Embryonic facial prominence (tissue), 1 donor: ENCODE measurements around the gene CD36.

Experiments
- DNase-seq: peaks from one replicate; pipeline ENCODE4 v3.0.0-alpha.2; 2016; ENCODE audit errors: extremely low spot score

The CD36 gene

GRCh38 chr7:80624763-80625162 lies 13.7 kb upstream of the CD36 start:
- DNase-seq = no peak

GRCh38 chr7:80629023-80629422 lies 9.4 kb upstream of the CD36 start:
- no peak for DNase-seq

- no peak for DNase-seq
Observed at GRCh38 chr7:80630608-80631405, 7.6 kb upstream of the CD36 start.

DNA sequence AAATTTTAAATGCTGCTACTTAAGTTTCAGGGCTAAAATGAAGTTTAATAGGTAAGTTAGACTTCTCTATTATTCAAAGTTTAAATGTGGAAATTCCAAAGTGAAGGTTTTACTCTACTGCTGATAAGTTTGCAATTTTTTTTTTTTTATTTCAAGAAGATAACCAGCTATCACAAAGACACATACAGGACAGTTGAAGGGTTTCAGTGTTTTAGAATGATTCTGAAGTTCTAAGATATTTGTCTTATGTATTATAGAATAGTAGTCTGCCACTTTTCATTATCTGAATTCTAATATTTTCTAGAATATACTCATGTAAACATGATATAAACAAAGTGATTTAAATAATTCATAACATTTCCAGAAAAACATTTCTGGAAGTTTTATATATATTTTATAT lies 7.0 kb upstream of the CD36 start:
- no peak for DNase-seq

- DNase-seq = no peak
Observed at GRCh38 chr7:80632139-80632538, 6.3 kb upstream of the CD36 start.

GRCh38 chr7:80632819-80633218 lies 5.6 kb upstream of the CD36 start:
- DNase-seq = no peak

GRCh38 chr7:80634505-80634904 lies 3.9 kb upstream of the CD36 start:
- DNase-seq = no peak

DNA sequence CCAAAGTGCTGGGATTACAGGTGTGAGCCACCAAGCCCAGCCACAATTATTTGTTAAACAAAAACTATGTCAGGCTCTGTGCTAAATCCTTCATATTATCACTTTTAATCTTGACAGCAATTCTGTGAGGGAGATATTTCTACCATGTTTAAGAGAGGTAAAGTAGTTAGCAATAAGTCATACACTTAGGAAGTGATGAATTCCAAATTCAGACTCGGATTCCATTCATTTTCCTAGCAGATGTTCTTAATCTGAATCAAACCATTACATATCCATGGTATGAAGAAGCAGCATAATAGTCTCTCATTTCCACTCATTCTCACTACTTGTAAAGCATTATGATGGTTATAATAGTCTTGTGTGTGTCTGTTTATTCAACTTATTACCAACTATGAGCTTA lies 2.9 kb upstream of the CD36 start:
- DNase-seq = no peak

- no peak for DNase-seq
Observed at GRCh38 chr7:80635998-80636397, 2.4 kb upstream of the CD36 start.

DNA sequence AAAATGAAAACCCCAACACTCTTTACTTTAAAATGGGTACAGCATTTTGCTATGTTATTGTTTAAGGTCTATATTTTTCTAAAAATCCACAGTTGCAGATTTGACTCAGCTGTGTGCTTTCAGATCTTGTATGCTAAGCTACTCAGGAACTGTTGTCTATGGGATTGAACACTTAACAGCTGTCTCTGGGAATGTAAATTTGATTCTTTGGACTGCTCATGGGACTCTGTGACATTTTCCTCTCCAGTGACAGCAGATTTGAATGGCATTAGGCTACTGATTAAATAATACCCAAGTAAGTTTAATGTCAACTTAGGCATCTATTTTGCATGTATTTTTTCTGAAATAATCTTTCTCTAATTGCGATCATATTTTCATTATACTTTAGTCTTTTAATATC lies 1.7 kb upstream of the CD36 start:
- no peak for DNase-seq

DNA sequence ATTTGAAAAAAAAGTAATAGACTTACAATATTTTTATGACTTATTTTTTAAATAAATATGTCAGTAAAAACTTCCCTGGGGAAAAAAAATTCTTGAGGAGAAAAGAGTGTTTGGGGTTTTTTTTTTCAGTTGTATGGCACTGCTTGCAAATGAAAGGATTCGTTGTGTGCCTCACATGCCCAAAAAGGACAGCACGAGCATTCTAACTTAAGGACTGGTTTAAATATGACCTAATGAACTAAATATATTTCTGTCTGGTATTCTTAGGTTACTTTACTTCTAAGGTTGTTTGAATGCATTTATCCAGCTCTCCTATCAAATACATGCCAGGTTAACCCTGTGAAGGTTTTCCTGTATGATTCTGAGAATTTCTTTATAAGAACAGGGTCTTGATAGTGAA lies 988 bp upstream of the CD36 start:
- no peak for DNase-seq

- no peak for DNase-seq
Observed at GRCh38 chr7:80639011-80639410, 569 bp downstream of the CD36 start.

GRCh38 chr7:80640846-80641245 lies 2.4 kb downstream of the CD36 start:
- DNase-seq = no peak

DNA sequence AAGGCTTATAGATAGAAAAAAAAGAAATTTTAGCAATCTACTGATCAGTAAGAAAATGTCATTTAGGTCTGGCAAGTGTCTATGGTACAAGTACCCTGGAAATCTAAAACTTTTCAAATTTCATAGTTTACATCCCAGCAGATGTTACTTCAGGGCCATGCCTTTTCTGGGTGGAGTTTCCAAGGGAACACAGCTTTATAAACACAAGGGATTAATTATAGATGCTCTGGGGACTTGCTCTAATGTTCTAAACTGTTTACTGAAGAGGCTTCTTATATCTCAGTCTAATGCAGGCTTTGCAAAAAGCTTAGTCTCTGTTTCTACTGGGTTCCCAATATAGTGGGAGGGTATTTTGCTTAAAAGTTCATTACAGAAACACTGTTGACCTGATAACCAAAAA lies 3.1 kb downstream of the CD36 start:
- DNase-seq = no peak

DNA sequence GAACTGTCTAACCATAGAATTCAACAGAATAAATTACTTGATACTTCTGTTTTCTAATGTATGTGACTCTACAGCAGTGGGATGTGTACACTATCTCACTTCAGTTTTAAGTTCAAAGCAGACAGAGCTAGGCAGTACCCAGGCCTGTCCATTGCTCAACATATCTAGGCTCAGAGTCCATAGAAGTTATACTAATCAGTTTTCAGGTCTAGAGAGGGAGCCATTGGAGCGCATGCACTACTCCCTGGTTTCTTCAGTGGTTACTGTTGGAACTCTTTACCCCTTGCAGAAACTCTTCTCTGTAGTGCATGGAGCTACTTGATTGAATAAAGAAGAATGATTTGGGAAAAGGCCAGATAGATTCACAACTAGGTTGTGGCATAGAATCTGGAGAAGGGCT lies 4.4 kb downstream of the CD36 start:
- no peak for DNase-seq

- no peak for DNase-seq
Observed at GRCh38 chr7:80643336-80643915, 5.0 kb downstream of the CD36 start.

- no peak for DNase-seq
Observed at GRCh38 chr7:80644054-80644453, 5.6 kb downstream of the CD36 start.

DNA sequence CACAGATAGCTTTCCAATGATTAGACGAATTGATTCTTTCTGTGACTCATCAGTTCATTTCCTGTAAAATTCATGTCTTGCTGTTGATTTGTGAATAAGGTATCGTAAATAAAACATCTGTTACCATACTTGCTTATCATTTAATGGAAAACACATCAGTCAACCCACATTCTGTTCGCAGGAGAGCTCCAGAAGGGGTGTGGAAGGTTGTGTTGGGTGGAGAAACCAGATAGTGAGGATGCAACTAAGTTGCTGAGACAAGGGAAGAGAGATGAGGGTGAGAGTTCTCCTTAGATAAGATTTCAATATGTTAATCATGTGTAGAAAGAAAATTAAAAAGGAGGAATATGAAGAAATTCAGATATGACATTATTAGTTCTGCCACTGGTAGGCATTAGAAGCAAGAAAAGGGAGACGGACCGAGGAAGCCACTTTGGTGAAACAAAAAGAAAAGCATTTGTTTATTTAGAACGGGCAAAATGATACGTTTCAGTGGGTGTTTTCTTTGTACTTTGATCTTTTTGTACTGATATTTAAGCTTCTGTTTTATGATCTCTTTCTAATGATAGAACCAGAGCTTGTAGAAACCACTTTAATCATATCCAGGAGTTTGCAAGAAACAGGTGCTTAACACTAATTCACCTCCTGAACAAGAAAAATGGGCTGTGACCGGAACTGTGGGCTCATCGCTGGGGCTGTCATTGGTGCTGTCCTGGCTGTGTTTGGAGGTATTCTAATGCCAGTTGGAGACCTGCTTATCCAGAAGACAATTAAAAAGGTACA lies 7.8 kb downstream of the CD36 start:
- no peak for DNase-seq

DNA sequence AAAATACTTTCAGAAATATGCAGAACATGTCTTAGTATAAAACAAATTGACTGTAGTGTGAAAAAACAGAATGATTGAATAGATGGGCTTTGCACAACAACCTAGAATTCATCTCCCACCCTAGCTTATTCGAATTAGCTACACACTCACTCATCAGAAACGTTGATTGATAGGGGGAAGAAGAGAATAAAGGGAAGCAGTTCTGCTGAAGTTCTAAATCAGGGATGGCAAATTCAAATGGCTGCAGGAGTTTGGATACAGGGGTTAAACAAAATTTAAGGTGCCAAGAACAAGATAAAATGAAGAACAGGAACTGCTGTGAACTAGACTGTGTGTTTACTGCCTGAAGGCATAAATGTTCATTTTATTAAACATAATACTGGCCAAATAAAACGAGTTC lies 9.0 kb downstream of the CD36 start:
- DNase-seq = no peak

GRCh38 chr7:80648031-80648600 lies 9.7 kb downstream of the CD36 start:
- no peak for DNase-seq

- no peak for DNase-seq
Observed at GRCh38 chr7:80649011-80649410, 10.6 kb downstream of the CD36 start.

DNA sequence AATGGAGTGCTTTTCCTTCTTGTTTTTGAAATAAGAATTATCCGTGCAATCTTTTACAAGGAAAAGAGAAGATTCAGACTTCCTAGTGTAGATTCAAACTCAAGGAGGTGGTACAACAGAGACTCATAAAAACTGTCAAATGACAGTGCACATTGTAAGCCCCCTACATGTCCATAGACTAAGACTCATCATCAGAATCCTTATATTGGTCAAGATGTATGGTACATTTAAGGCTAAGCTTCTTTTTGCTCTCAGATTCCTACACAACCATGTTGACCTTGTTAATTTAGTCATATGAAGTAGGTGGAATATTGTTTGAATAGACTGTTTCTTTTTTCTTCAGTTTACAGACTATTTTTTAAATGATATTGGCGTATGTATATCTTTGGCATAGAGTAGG lies 11.6 kb downstream of the CD36 start:
- DNase-seq = no peak

DNA sequence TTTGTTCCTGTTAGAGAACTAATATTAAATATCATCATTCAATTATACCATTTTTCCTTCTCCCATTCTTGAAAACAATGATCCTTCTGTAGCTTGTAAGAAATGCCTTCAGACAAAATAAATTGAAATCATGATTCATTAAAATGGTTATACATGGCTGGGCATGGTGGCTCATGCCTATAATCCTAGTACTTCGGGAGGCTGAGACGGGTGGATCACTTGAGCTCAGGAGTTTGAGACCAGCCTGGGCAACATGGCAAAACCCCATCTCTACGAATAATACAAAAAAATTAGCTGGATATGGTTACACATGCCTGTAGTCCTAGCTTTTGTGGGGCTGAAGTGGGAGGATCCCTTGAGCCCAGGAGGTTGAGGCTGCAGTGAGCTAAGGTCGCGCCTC lies 13.0 kb downstream of the CD36 start:
- no peak for DNase-seq
